ENCODE measurements around the gene ANKRD33B.
"Not testable (repeated sequence)": the region's sequence is repeated elsewhere in the genome, so short reads cannot be mapped to it uniquely, and the experiment has no call there.

Gene ANKRD33B

GRCh38 chr5:10621832-10622231, 58.0 kb downstream of the ANKRD33B start:
- no peak for FAIRE-seq

- FAIRE-seq = no peak
Observed at GRCh38 chr5:10622810-10623209, 58.9 kb downstream of the ANKRD33B start.

- FAIRE-seq = no peak
Observed at GRCh38 chr5:10623305-10623910, 59.5 kb downstream of the ANKRD33B start.

- no peak for FAIRE-seq
Observed at GRCh38 chr5:10624206-10624605, 60.3 kb downstream of the ANKRD33B start.

GRCh38 chr5:10624679-10625078, 60.8 kb downstream of the ANKRD33B start:
- no peak for FAIRE-seq

- no peak for FAIRE-seq
Observed at GRCh38 chr5:10625700-10626472, 62.0 kb downstream of the ANKRD33B start.

GRCh38 chr5:10626473-10627013, 62.7 kb downstream of the ANKRD33B start:
- no peak for FAIRE-seq

GRCh38 chr5:10627160-10627701, 63.4 kb downstream of the ANKRD33B start:
- no peak for FAIRE-seq

GRCh38 chr5:10628601-10629000, 64.7 kb downstream of the ANKRD33B start:
- FAIRE-seq = no peak

GRCh38 chr5:10629682-10630081, 65.8 kb downstream of the ANKRD33B start:
- no peak for FAIRE-seq

GRCh38 chr5:10630126-10630525, 66.3 kb downstream of the ANKRD33B start:
- FAIRE-seq = no peak

GRCh38 chr5:10630744-10631143, 66.9 kb downstream of the ANKRD33B start:
- FAIRE-seq = not testable (repeated sequence)

- no peak for FAIRE-seq
Observed at GRCh38 chr5:10631316-10631996, 67.6 kb downstream of the ANKRD33B start.

- FAIRE-seq = no peak
Observed at GRCh38 chr5:10632110-10632761, 68.4 kb downstream of the ANKRD33B start.

GRCh38 chr5:10633271-10634049, 69.6 kb downstream of the ANKRD33B start:
- FAIRE-seq = no peak

- FAIRE-seq = no peak
Observed at GRCh38 chr5:10634050-10634449, 70.2 kb downstream of the ANKRD33B start.

GRCh38 chr5:10634562-10634961, 70.7 kb downstream of the ANKRD33B start:
- FAIRE-seq = no peak

- FAIRE-seq = no peak
Observed at GRCh38 chr5:10635257-10635866, 71.5 kb downstream of the ANKRD33B start.

- no peak for FAIRE-seq
Observed at GRCh38 chr5:10635867-10636350, 72.0 kb downstream of the ANKRD33B start.

GRCh38 chr5:10636363-10637142, 72.7 kb downstream of the ANKRD33B start:
- no peak for FAIRE-seq
